H9 (cell line): ENCODE results near the gene CIPC. TPM values are rescaled to one million over a fixed set of nuclear protein-coding genes. Genes with fewer than 3 reads are reported as not detected.

Experiments used
- DNase-seq: peaks from one replicate; pipeline ENCODE4 v3.0.0-alpha.2; 2017
- H2AFZ ChIP-seq: one replicate; pipeline ENCODE4 v1.6.1; 2013; ENCODE audit warnings: mild to moderate bottlenecking, low read length, control low read depth, moderate library complexity
- H2AK5ac ChIP-seq: 2 replicates; pipeline ENCODE4 v1.6.1; 2013; ENCODE audit warnings: low read length, control low read depth, mixed read lengths; ENCODE audit not compliant: insufficient read length
- H2BK120ac ChIP-seq: one replicate; pipeline ENCODE4 v1.6.1; 2013; ENCODE audit warnings: low read depth, mild to moderate bottlenecking, low read length, control low read depth, inconsistent platforms; ENCODE audit not compliant: poor library complexity, severe bottlenecking
- H2BK12ac ChIP-seq: 2 replicates; pipeline ENCODE4 v1.6.1; 2013; ENCODE audit warnings: low read length, control low read depth, mixed read lengths, low read depth; ENCODE audit not compliant: insufficient read length
- H2BK15ac ChIP-seq: 2 replicates; pipeline ENCODE4 v1.6.1; 2013; ENCODE audit warnings: low read depth, low read length, control low read depth
- H2BK20ac ChIP-seq: one replicate; pipeline ENCODE4 v1.6.1; 2013; ENCODE audit warnings: low read depth, mild to moderate bottlenecking, low read length, control low read depth, inconsistent platforms; ENCODE audit not compliant: poor library complexity, severe bottlenecking
- H2BK5ac ChIP-seq: 2 replicates; pipeline ENCODE4 v1.6.1; 2013; ENCODE audit warnings: low read length, control low read depth, mixed read lengths; ENCODE audit not compliant: insufficient read length
- H3K14ac ChIP-seq: 2 replicates; pipeline ENCODE4 v1.6.1; 2013; ENCODE audit warnings: low read length, control low read depth; ENCODE audit not compliant: insufficient read depth
- H3K18ac ChIP-seq: 2 replicates; pipeline ENCODE4 v1.6.1; 2013; ENCODE audit warnings: low read depth, mild to moderate bottlenecking, mixed read lengths, low read length, control low read depth; ENCODE audit not compliant: insufficient read length
- H3K23ac ChIP-seq: 2 replicates; pipeline ENCODE4 v1.6.1; 2013; ENCODE audit warnings: low read length, control low read depth, mixed read lengths, low read depth; ENCODE audit not compliant: insufficient read length
- H3K23me2 ChIP-seq: 2 replicates; pipeline ENCODE4 v1.6.1; 2013; ENCODE audit warnings: low read depth, mild to moderate bottlenecking, mixed read lengths, low read length, control low read depth; ENCODE audit not compliant: insufficient read length, poor library complexity, severe bottlenecking
- H3K27ac ChIP-seq: 2 replicates; pipeline ENCODE4 v1.5.1; 2013; ENCODE audit warnings: low read length, control low read depth, mixed read lengths, low read depth; ENCODE audit not compliant: insufficient read length
- H3K27me3 ChIP-seq: 2 replicates; pipeline ENCODE4 v1.6.1; 2013; ENCODE audit warnings: low read length, control low read depth, inconsistent platforms; ENCODE audit not compliant: insufficient read depth
- H3K4ac ChIP-seq: 2 replicates; pipeline ENCODE4 v1.6.1; 2013; ENCODE audit warnings: low read depth, mild to moderate bottlenecking, control low read depth, inconsistent platforms, low read length, moderate library complexity
- H3K4me1 ChIP-seq: 2 replicates; pipeline ENCODE4 v1.6.1; 2013; ENCODE audit warnings: low read length, control low read depth, inconsistent platforms; ENCODE audit not compliant: insufficient read depth
- H3K4me2 ChIP-seq: 2 replicates; pipeline ENCODE4 v1.6.1; 2013; ENCODE audit warnings: low read length, control low read depth, mixed read lengths; ENCODE audit not compliant: insufficient read length, insufficient read depth
- H3K56ac ChIP-seq: 2 replicates; pipeline ENCODE4 v1.6.1; 2013; ENCODE audit warnings: low read depth, mild to moderate bottlenecking, mixed read lengths, low read length, control low read depth; ENCODE audit not compliant: insufficient read length
- H3K79me1 ChIP-seq: 2 replicates; pipeline ENCODE4 v1.6.1; 2013; ENCODE audit warnings: low read depth, mild to moderate bottlenecking, moderate library complexity, low read length, control low read depth, inconsistent platforms; ENCODE audit not compliant: insufficient read depth, poor library complexity, severe bottlenecking
- H3K79me2 ChIP-seq: 2 replicates; pipeline ENCODE4 v1.6.1; 2013; ENCODE audit warnings: low read length, control low read depth, inconsistent platforms; ENCODE audit not compliant: insufficient read depth
- H3K9ac ChIP-seq: 2 replicates; pipeline ENCODE4 v1.6.1; 2013; ENCODE audit warnings: low read length, control low read depth, mixed read lengths; ENCODE audit not compliant: insufficient read length; ENCODE audit errors: extremely low read depth
- H3K9me3 ChIP-seq: one replicate; pipeline ENCODE4 v1.6.1; 2013; ENCODE audit warnings: low read depth, low read length, inconsistent platforms; ENCODE audit not compliant: control insufficient read depth
- H3T11ph ChIP-seq: one replicate; pipeline ENCODE4 v1.6.1; 2013; ENCODE audit warnings: mild to moderate bottlenecking, low read length, control low read depth, inconsistent platforms
- H4K20me1 ChIP-seq: one replicate; pipeline ENCODE4 v1.6.1; 2013; ENCODE audit not compliant: control insufficient read depth, insufficient read length, insufficient read depth
- H4K5ac ChIP-seq: 2 replicates; pipeline ENCODE4 v1.6.1; 2013; ENCODE audit warnings: low read depth, mild to moderate bottlenecking, mixed read lengths, low read length, control low read depth; ENCODE audit not compliant: insufficient read length
- H4K8ac ChIP-seq: replicated peaks from 2 replicates; pipeline ENCODE4 v1.6.1; 2013; ENCODE audit warnings: low read length, control low read depth, mixed read lengths, low read depth; ENCODE audit not compliant: insufficient read length
- H4K91ac ChIP-seq: 2 replicates; pipeline ENCODE4 v1.6.1; 2013; ENCODE audit warnings: low read depth, mild to moderate bottlenecking, moderate library complexity, mixed read lengths, low read length, control low read depth; ENCODE audit not compliant: insufficient read length
- H3K27ac Mint-ChIP-seq, 3 experiments: 2 replicates in 2 of 3; 3 replicates in 1 of 3; pipeline ENCODE4 v1.8.0; 2020 to 2021; ENCODE audit warnings: mixed read lengths in 3 of 3, mild to moderate bottlenecking in 1 of 3, moderate library complexity in 1 of 3
- H3K27me3 Mint-ChIP-seq: 2 replicates; pipeline ENCODE4 v1.8.0; 2021; ENCODE audit warnings: low read depth, mild to moderate bottlenecking, moderate library complexity, mixed read lengths
- H3K36me3 Mint-ChIP-seq, 3 experiments: 2 replicates in 2 of 3; 3 replicates in 1 of 3; pipeline ENCODE4 v1.8.0; 2020 to 2021; ENCODE audit warnings: low read depth in 3 of 3, mixed read lengths in 3 of 3; ENCODE audit not compliant: insufficient read depth in 1 of 3
- H3K4me1 Mint-ChIP-seq, 2 experiments: 2 replicates each; pipeline ENCODE4 v1.8.0; 2020; ENCODE audit warnings: mixed read lengths in 2 of 2
- H3K4me3 Mint-ChIP-seq, 2 experiments: 2 replicates in 1 of 2; 3 replicates in 1 of 2; pipeline ENCODE4 v1.8.0; 2020 to 2021; ENCODE audit warnings: mild to moderate bottlenecking in 2 of 2, mixed read lengths in 2 of 2, moderate library complexity in 1 of 2
- H3K9me3 Mint-ChIP-seq, 2 experiments: 2 replicates in 1 of 2; 3 replicates in 1 of 2; pipeline ENCODE4 v1.8.0; 2020; ENCODE audit warnings: mild to moderate bottlenecking in 2 of 2, mixed read lengths in 2 of 2, moderate library complexity in 1 of 2
- CTCF ChIP-seq: fragments of 200-600 bp; sonication (generic); conservative IDR thresholded peaks from 3 replicates; pipeline ENCODE4 v1.8.0; 2021; ENCODE audit warnings: antibody characterized with exemption, mild to moderate bottlenecking
- WGBS: extraction: QIAGEN DNeasy Blood & Tissue Kit; methylation state at CpG from one replicate; pipeline ENCODE4 v1.1.7; 2013; ENCODE audit warnings: missing lambda C conversion rate, low lambda C conversion rate, mixed read lengths; ENCODE audit not compliant: insufficient read length; ENCODE audit errors: extremely low coverage; 5-methylcytosine and 5-hydroxymethylcytosine counted together
- total RNA-seq: library from RNA; stranded (reverse); gene quantifications from 2 replicates; pipeline ENCODE4 v1.2.1, GENCODE V29; 2021

CIPC gene
- total RNA-seq, 1 experiment from 2014 or later = 23.4 TPM

- no CpG with 5 or more reads among the region's 4 CpGs for WGBS
- Histone ChIP-seq H4K5ac (no peak overlapping the region), H4K91ac (no peak overlapping the region), H3K27ac (no peak overlapping the region), H3K23ac (no peak overlapping the region), H3K4me1 (peaks cover 6% of the 10 kb centered on the region), H2BK5ac (no peak overlapping the region), H3K4me2 (no peak overlapping the region), H4K20me1 (no peaks in the 10 kb centered on the region), H3K4ac (no peak overlapping the region), H2BK120ac (no peak overlapping the region), H3K56ac (no peak overlapping the region), H2BK20ac (no peak overlapping the region), H2BK15ac (no peak overlapping the region), H4K8ac (no peak overlapping the region), H3K9me3 (no peaks in the 10 kb centered on the region), H3K27me3 (no peaks in the 10 kb centered on the region; the same call in 1 of the 2 replicates), H3K18ac (no peak overlapping the region), H3T11ph (no peak overlapping the region), H3K79me1 (peaks cover 4% of the 10 kb centered on the region), H3K79me2 (no peaks in the 10 kb centered on the region), H2BK12ac (no peak overlapping the region), H3K9ac (no peak overlapping the region), H3K23me2 (no peaks in the 10 kb centered on the region), H2AFZ (no peak overlapping the region), H2AK5ac (no peak overlapping the region), H3K14ac (no peak overlapping the region)
- TF ChIP-seq CTCF = no peak
- H3K9me3 Mint-ChIP-seq = no peaks in the 10 kb centered on the region
- DNase-seq = no peak
- H3K4me3 Mint-ChIP-seq = no peak overlapping the region
- H3K36me3 Mint-ChIP-seq = peaks cover 24 to 53% (median 32%) of the 10 kb centered on the region in 3 experiments; a peak in 6 of 7 replicates
- no peaks in the 10 kb centered on the region for H3K27me3 Mint-ChIP-seq
- peaks cover 27 to 28% of the 10 kb centered on the region in 2 experiments for H3K4me1 Mint-ChIP-seq
- H3K27ac Mint-ChIP-seq = no peak overlapping the region
These were observed 16.6 kb downstream of the CIPC start for GRCh38 chr14:77114609-77115008.
